Parathyroid adenoma (tissue), 2 donors: ENCODE measurements around the gene ADAMTS6.
A peak's percentile ranks its signal among the peaks of the same experiment; 100 is the strongest.

ENCODE experiments used
- H2AFZ ChIP-seq: fragments of 300-600 bp; sonication (generic); one replicate; pipeline ENCODE4 v1.7.0; 2017; ENCODE audit warnings: antibody characterized with exemption, mild to moderate bottlenecking
- H3K27ac ChIP-seq: fragments of 300-600 bp; sonication (generic); one replicate; pipeline ENCODE4 v1.7.0; 2017
- H3K27me3 ChIP-seq: fragments of 300-600 bp; sonication (generic); one replicate; pipeline ENCODE4 v1.7.0; 2017; ENCODE audit warnings: low read length; ENCODE audit not compliant: control insufficient read depth, insufficient read depth
- H3K36me3 ChIP-seq: fragments of 300-600 bp; sonication (generic); one replicate; pipeline ENCODE4 v1.7.0; 2017; ENCODE audit warnings: low read length; ENCODE audit not compliant: control insufficient read depth, insufficient read depth
- H3K4me1 ChIP-seq: fragments of 300-600 bp; sonication (generic); one replicate; pipeline ENCODE4 v1.7.0; 2017; ENCODE audit warnings: control low read depth
- H3K4me2 ChIP-seq: fragments of 300-600 bp; sonication (generic); one replicate; pipeline ENCODE4 v1.7.0; 2017; ENCODE audit warnings: low read length
- H3K4me3 ChIP-seq: fragments of 300-600 bp; sonication (generic); one replicate; pipeline ENCODE4 v1.7.0; 2017; ENCODE audit warnings: low read depth, low read length
- H3K79me2 ChIP-seq: fragments of 300-600 bp; sonication (generic); one replicate; pipeline ENCODE4 v1.7.0; 2017; ENCODE audit warnings: control low read depth
- H3K9ac ChIP-seq: fragments of 300-600 bp; sonication (generic); one replicate; pipeline ENCODE4 v1.7.0; 2017; ENCODE audit warnings: mild to moderate bottlenecking
- H3K9me3 ChIP-seq: fragments of 300-600 bp; sonication (generic); one replicate; pipeline ENCODE4 v1.7.0; 2017; ENCODE audit warnings: low read length; ENCODE audit not compliant: control insufficient read depth
- TF ChIP-seq, protein P1 (sequence below): fragments of 300-600 bp; sonication (generic); IDR thresholded peaks from one replicate; pipeline ENCODE4 v1.7.0; 2017; ENCODE audit warnings: antibody characterized with exemption, mild to moderate bottlenecking
- donor health status: primary hyperparathyroidism.

Gene ADAMTS6

GRCh38 chr5:65171645-65172044 lies 310.1 kb downstream of the ADAMTS6 start:
- no peaks in the 10 kb centered on the region for H3K9me3 ChIP-seq
- TF ChIP-seq, protein P1, sequence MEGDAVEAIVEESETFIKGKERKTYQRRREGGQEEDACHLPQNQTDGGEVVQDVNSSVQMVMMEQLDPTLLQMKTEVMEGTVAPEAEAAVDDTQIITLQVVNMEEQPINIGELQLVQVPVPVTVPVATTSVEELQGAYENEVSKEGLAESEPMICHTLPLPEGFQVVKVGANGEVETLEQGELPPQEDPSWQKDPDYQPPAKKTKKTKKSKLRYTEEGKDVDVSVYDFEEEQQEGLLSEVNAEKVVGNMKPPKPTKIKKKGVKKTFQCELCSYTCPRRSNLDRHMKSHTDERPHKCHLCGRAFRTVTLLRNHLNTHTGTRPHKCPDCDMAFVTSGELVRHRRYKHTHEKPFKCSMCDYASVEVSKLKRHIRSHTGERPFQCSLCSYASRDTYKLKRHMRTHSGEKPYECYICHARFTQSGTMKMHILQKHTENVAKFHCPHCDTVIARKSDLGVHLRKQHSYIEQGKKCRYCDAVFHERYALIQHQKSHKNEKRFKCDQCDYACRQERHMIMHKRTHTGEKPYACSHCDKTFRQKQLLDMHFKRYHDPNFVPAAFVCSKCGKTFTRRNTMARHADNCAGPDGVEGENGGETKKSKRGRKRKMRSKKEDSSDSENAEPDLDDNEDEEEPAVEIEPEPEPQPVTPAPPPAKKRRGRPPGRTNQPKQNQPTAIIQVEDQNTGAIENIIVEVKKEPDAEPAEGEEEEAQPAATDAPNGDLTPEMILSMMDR, result no peak
- no peaks in the 10 kb centered on the region for H3K79me2 ChIP-seq
- H2AFZ ChIP-seq, result no peak overlapping the region
- H3K4me1 ChIP-seq, result no peaks in the 10 kb centered on the region
- no peaks in the 10 kb centered on the region for H3K36me3 ChIP-seq
- H3K4me3 ChIP-seq, result no peak overlapping the region
- no peak overlapping the region for H3K4me2 ChIP-seq
- no peak overlapping the region for H3K9ac ChIP-seq
- H3K27me3 ChIP-seq, result no peaks in the 10 kb centered on the region
- H3K27ac ChIP-seq, result no peak overlapping the region

DNA sequence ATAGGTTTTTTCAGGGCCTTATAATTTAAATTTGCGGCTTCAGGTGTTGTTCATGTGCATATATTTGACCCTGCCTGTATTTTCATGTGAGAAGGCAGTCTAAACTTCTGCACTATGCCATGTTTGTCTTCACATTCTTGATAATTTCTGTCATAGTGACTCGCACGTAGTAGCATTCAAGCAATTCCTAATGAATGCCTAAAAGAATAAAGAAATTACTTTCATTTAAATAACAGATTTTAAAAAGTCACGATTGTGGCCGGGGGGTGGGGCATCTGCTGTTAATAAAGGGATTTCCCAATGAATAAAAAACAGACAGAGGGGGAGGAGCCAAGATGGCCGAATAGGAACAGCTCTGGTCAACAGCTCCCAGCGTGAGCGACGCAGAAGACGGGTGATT lies 318.0 kb downstream of the ADAMTS6 start:
- Histone ChIP-seq H3K27me3 (no peaks in the 10 kb centered on the region), H3K4me2 (no peak overlapping the region), H3K9ac (no peak overlapping the region), H3K9me3 (no peaks in the 10 kb centered on the region), H3K27ac (no peak overlapping the region), H3K36me3 (no peaks in the 10 kb centered on the region), H3K4me1 (no peaks in the 10 kb centered on the region), H3K79me2 (no peaks in the 10 kb centered on the region), H2AFZ (no peak overlapping the region), H3K4me3 (no peak overlapping the region)
- TF ChIP-seq, protein P1, result no peak

DNA sequence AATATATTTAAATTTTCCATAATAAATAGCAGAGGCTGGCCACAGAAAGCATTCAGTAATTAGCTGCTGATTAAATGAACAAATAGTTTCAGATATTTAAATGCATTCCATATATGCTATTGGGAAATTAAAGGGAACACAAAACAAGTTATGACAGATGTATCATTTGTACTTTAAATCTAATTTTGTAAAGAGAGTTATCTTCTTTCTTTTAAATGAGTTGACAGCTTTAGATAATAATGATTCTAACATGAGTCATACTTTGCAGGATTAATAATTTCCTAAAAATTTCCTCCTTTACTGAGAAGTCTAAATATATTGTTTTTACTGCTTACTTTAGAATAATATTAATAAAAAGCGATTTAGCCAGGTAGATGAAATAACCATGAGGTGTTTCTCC lies 320.1 kb downstream of the ADAMTS6 start:
- H3K4me1 ChIP-seq, result peaks cover 6% of the 10 kb centered on the region

GRCh38 chr5:65157906-65158603 lies 323.7 kb downstream of the ADAMTS6 start:
- no peak overlapping the region for H3K27ac ChIP-seq

More for the DNA sequence above, 320.1 kb downstream of the ADAMTS6 start:
- Histone ChIP-seq H3K9me3 (no peaks in the 10 kb centered on the region), H3K27ac (no peak overlapping the region), H3K79me2 (no peaks in the 10 kb centered on the region), H3K4me2 (no peak overlapping the region), H3K4me3 (no peak overlapping the region), H3K27me3 (no peaks in the 10 kb centered on the region), H3K9ac (no peak overlapping the region), H3K36me3 (no peaks in the 10 kb centered on the region), H2AFZ (no peak overlapping the region)
- TF ChIP-seq, protein P1, result no peak

More at GRCh38 chr5:65157906-65158603, 323.7 kb downstream of the ADAMTS6 start:
- Histone ChIP-seq H2AFZ (peak overlapping the region; percentile 13), H3K4me3 (no peak overlapping the region), H3K9ac (no peak overlapping the region), H3K9me3 (no peaks in the 10 kb centered on the region), H3K36me3 (no peaks in the 10 kb centered on the region), H3K4me1 (peaks cover 6% of the 10 kb centered on the region), H3K27me3 (no peaks in the 10 kb centered on the region), H3K79me2 (no peaks in the 10 kb centered on the region), H3K4me2 (no peak overlapping the region)
- TF ChIP-seq, protein P1, result no peak
